Measurements from ENCODE around the gene P4HB. TPM values are rescaled to one million over a fixed set of nuclear protein-coding genes. Genes with fewer than 3 reads are reported as not detected.

The P4HB gene
- total RNA-seq, 4 donors from 2014 or later = 685 to 999 (median 839) TPM

DNA sequence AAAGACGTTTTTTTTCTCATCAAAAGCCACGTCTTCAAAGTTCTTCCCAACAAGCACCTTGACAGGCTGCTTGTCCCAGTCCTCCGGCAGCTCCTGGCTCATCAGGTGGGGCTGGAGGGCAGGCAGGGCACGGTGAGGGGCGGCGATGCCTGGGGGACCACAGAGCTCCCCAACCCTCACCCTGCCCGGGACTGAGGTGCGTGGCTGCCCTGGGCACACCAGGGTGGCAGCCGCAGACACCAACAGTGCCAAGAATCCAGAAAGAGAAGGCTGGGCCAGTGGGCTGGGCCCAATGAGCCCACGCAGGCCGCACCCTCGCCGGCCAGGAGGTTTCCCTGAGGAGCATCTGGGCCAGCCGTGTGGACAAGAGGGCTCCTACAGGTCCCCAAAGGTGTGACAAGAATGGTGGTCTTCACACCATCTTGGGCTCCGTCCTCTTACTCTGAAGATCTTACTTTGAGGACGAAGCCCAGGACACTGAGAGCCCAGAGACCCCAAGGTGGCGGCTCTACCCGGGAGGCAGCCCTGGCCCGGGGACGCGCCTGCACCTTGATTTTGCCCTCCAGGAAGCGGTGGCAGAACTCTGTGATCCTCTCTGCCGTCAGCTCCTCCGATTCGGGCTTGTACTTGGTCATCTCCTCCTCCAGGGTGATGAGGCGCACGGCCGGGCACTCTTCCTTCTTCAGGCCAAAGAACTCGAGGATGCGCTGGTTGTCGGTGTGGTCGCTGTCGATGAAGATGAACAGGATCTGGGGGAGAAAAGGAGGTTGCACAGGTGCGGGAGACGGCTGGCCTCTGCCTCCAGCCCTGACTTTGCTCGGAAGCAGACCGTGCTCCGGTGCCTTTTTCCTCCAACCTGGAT is 14.2 kb downstream of the P4HB start:
- no peak overlapping the region for H3K4me3 ChIP-seq (ENCODE audit: low read depth, poor library complexity, severe bottlenecking)
- intact Hi-C loops (cut with DNase I; ENCODE audit: low total_unique reads) = no loop called here
- WGBS, 2 donors = 88 to 94% methylated on average over 37 to 38 of the region's 38 CpGs
- TF ChIP-seq, protein P1, sequence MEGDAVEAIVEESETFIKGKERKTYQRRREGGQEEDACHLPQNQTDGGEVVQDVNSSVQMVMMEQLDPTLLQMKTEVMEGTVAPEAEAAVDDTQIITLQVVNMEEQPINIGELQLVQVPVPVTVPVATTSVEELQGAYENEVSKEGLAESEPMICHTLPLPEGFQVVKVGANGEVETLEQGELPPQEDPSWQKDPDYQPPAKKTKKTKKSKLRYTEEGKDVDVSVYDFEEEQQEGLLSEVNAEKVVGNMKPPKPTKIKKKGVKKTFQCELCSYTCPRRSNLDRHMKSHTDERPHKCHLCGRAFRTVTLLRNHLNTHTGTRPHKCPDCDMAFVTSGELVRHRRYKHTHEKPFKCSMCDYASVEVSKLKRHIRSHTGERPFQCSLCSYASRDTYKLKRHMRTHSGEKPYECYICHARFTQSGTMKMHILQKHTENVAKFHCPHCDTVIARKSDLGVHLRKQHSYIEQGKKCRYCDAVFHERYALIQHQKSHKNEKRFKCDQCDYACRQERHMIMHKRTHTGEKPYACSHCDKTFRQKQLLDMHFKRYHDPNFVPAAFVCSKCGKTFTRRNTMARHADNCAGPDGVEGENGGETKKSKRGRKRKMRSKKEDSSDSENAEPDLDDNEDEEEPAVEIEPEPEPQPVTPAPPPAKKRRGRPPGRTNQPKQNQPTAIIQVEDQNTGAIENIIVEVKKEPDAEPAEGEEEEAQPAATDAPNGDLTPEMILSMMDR (IDR thresholded peaks at IDR 0.05) = no peak
- TF ChIP-seq POLR2A (IDR thresholded peaks at IDR 0.05) = no peak
- no peak for DNase-seq (ENCODE audit: low spot score in 2 of 2)

DNA sequence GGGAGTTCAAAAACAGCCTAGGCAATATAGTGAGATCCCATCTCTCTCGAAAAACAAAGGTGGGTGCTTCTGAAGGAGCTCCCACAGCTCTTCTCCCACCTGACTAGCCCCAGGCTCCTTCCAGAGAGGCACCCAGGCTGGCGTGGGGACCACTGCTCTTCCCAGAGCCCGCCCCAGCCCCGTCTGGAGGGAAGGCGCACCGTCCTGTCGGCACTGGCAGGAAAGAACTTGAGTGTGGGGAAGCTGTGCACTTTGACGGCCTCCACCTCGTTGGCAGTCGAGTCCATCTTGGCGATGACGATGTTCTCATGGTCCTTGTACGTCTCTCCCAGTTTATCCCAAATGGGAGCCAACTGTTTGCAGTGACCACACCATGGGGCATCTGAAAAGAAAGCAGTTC is 15.0 kb downstream of the P4HB start:
- intact Hi-C loops (cut with DNase I; ENCODE audit: low total_unique reads) = no loop called here
- DNase-seq (ENCODE audit: low spot score in 2 of 2) = no peak
- no peak for TF ChIP-seq POLR2A (IDR thresholded peaks at IDR 0.05)
- TF ChIP-seq, protein P1 (IDR thresholded peaks at IDR 0.05) = no peak
- H3K4me3 ChIP-seq (ENCODE audit: low read depth, poor library complexity, severe bottlenecking) = no peak overlapping the region
- WGBS, 2 donors = 87 to 93% methylated on average over 13 of the region's 13 CpGs

DNA sequence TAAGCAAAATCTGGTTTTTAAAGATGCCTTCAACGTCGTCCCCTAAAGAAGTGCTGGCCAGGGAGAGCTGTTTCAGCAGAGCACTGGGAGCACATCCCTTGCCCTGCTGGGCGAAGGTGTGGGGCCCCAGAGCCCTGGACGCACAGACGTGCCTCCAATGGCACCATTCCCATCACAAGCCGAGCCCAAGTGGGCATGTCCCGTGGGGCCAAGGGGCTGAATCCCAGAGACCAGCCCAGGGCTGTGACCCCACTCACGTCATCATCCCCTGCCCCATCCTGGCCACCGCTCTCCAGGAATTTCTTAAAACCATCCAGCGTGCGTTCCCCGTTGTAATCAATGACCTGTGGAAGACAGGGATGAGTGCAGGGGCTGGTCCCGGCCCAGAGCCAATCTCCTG is 15.4 kb downstream of the P4HB start:
- no peak for TF ChIP-seq POLR2A (IDR thresholded peaks at IDR 0.05)
- TF ChIP-seq, protein P1 (IDR thresholded peaks at IDR 0.05) = no peak
- intact Hi-C loops (cut with DNase I; ENCODE audit: low total_unique reads) = no loop called here
- 76 to 79% methylated on average over 12 to 13 of the region's 13 CpGs for WGBS, 2 donors
- H3K4me3 ChIP-seq (ENCODE audit: low read depth, poor library complexity, severe bottlenecking) = no peak overlapping the region
- DNase-seq (ENCODE audit: low spot score in 2 of 2) = no peak

DNA sequence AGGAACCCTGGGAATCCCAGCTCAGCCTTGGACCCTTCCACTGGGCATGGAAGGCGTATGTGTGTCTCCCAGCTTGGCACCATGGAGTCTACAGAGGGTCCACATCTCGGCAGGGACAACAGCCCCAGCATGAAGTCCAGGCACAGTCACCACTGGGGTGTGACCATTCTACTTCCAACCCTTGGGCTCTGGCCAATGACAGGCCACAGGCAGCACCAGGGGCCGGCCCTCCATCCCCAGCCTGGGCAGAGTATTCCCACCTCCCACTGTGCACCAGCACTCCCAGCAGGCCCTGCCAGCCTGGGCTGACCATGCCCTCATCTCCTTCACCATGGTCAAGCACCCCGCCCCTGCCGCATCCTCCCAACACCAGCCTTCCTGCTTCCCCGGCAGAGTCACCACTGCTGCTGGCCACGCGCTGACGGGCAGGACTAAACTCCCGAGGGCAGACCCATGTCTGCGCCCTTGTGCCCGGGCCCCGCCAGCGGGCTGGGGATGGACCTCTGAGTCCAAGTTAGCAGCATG is 15.9 kb downstream of the P4HB start:
- intact Hi-C loops (cut with DNase I; ENCODE audit: low total_unique reads) = no loop called here
- TF ChIP-seq, protein P1 (IDR thresholded peaks at IDR 0.05) = no peak
- no peak for TF ChIP-seq POLR2A (IDR thresholded peaks at IDR 0.05)
- no peak overlapping the region for H3K4me3 ChIP-seq (ENCODE audit: low read depth, poor library complexity, severe bottlenecking)
- no peak for DNase-seq (ENCODE audit: low spot score in 2 of 2)
- 92% methylated on average over 13 to 14 of the region's 14 CpGs for WGBS, 2 donors

DNA sequence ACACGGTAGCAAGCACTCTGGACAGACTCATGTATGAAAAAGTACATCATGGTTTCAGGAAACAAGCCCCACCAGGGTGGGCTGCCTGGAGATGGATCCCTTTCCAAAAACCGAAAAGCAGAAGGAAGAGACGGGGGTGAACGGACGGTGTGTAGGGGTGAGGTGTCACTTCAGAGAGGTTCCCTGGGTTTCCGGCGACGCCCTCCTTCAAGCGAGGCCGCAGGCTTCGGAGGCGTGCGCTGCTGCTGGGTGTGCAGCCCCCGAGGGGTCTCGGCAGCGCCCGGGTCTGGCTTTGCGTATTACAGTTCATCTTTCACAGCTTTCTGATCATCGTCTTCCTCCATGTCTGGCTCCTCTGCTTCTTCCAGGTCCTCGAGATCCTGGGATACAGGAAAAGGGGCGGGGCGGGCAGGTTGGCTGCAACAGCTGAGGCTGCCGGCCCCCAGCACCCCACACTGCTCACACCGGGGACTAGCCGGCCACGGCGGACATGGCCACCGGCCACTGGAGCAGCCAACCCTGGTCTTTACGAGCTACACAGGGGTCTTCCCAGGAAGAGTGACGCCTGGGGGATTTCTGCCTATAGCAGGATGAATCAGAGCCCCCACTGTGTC is 16.5 kb downstream of the P4HB start:
- intact Hi-C loops (cut with DNase I; ENCODE audit: low total_unique reads) = no loop called here
- TF ChIP-seq, protein P1 (IDR thresholded peaks at IDR 0.05) = no peak
- TF ChIP-seq POLR2A (IDR thresholded peaks at IDR 0.05) = no peak
- 88 to 90% methylated on average over 30 of the region's 30 CpGs for WGBS, 2 donors
- H3K4me3 ChIP-seq (ENCODE audit: low read depth, poor library complexity, severe bottlenecking) = no peak overlapping the region
- DNase-seq (ENCODE audit: low spot score in 2 of 2) = no peak

All from lower leg skin (tissue), 4 donors.